NCI-H2107 treated with DMSO at 0.1 percent for 48 hours (cell line): ENCODE measurements around the gene PRKCE.
"Not testable (repeated sequence)": the region's sequence is repeated elsewhere in the genome, so short reads cannot be mapped to it uniquely, and the experiment has no call there.

Experiments
- DNase-seq: peaks from one replicate; lab custom pipeline; 2025; ENCODE audit not compliant: unreplicated experiment; lab: John Stamatoyannopoulos, UW

PRKCE gene

DNA sequence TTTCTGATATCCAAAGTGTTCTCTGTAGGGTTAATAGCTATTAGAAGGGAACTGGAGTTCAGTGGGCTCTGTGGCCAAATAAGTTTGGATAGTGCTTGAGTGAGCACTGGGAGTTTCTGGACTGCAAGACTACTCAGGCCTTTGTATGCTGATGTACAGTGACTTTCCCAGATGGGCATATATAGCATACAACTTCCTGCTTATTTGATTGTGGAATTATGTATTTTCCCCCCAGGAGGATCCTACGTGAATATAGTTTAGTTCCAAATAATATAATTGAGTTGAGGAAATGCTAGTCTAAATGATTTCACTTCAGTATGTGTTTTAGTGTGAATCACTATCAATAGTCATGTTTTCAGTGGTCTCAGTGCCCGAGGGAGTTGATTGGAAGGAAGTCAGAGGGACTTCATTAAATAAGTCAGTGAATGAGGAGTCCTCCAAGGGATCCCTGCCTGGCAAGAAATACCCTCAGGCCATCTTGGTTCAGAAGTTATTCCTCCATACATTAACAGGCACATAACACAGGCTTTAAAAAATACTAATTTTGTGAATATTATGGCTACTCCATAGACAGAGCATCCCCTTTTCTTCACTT is 251.4 kb downstream of the PRKCE start:
- no peak for DNase-seq

DNA sequence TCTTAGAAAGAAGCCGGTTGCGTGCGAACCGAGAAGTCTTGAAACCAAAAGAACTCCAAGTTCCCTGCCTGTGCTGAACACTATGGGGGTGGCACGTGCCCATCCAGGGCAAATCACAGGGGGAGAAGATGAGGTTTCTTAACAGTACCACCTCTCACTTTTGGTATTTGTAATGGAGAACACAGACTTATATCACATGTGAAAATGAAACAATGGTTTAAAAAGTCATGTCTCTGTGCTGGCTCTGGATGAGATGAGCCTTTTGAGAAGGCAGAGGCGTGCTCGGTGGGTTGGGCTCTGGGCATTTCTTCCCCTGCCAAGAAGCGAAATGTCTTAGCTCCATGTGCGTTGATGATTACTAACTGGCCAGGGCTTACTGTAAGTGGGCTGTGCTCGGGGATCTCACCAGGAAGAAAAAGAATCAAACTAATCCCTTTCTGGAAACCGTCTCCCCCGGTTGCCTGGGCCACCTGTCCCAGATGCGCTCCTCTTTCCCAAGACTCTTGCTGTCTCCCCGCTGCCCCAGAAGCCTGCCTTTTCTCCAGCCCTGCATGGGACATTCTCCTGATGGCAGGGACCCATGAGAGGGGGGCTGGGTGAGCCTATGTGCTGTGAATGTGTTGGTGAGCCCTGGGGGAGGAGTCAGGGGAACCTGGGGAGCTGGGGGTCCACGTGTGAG is 252.9 kb downstream of the PRKCE start:
- DNase-seq, result no peak

DNA sequence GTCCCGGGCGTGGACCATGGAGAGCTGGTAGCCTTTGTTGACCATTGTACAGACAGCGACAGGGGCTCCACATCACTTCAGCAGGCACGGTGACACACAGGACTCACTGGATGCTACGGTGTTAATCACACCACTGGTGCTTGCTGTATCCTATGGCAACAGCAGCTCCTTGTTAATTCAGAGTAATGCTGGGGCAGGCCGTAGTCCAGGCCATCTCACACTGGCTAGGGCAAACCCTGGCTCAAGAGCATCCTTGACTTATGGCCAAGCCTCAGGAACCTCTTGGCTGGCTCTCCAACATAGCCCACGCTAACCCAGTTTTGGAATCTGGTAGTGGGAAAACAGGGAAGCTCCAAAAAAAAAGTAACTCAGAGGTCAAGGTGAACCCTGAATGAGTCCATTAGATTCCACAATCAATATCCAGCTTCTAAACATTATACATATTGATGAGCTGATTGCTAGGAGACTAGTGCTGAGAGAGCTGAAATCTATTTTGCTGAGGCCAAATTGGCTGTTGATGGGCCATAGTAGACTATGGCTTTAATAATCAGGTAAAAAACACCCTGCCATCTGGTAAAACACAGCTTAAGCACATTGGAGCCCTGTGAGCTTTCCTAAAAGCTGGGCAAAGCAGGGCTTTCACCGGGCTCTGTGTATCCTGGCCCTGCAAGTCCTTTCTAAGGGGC is 253.6 kb downstream of the PRKCE start:
- no peak for DNase-seq

DNA sequence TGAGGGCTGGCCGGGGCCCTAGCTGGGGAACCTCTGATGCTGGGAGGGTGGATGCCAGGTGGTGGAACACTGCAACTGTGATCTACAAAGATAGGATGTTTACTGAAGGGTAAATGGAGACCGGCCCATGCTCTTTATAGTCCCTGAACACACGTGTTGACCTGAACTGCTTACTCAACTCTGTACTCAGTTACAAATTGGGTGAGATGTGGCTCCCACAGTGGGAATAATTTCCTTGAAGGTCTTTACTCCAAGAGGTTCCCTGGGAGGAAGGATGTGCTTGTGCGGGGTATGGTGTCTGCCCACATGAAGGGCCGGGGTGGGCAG is 254.1 kb downstream of the PRKCE start:
- peak; percentile 27 for DNase-seq

DNA sequence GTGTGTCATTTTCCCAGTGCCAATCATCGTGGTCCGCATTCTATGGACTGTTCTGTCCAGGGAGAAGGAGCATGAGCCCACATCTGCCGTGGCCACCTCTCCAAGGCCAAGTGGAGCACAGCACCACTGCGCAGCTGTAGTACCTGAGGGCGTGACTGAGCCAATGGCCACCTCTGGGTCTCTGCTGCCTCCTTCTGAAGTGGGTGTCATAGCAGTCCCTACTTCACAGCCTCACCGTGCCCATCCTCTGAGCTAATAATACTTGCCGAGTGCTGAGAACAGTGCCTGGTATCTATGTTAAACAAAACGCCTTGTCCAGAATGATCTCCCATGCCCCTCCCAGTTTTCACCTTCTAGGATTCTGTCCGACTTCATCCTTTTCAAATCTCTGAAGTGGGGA is 256.1 kb downstream of the PRKCE start:
- no peak for DNase-seq

DNA sequence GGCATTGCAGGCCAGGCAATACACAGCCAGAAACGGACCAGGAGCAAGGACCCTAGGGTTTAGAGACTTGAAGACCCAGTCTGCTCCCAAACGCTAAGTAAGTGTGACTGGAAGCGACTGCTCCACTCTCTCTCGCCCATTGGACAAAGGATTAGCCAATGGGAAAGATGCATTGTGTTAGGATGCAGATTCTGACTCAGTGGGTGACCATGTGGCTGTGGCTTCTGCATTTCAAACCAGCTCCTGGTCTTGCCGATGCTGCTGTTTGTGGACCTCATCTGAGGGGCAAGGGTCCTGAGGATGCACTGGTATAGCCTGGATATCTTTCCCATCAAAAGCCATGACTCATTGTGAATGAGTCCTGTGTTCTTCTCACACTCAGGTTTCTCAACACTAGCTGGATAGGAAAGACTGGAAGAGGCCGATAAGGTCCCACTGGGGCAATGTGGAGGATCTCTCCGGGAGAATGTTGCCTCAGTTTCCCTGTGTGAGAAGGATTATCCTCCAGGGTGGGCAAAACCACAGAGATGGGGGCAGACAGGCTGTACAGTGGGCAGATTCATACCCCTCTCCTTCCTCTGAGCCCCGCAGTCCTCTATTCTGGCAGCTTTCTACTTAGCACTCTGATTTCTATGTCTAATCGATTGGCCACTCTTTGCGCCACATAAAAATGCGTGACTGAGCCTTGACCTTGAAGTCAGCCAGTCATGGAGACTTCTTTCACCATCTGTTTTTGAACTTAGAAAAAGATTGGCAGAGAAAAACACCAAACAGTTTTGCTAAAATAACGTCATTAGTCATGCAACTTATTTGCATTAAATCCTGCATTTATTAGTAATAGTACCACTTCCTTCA is 257.1 kb downstream of the PRKCE start:
- no peak for DNase-seq

DNA sequence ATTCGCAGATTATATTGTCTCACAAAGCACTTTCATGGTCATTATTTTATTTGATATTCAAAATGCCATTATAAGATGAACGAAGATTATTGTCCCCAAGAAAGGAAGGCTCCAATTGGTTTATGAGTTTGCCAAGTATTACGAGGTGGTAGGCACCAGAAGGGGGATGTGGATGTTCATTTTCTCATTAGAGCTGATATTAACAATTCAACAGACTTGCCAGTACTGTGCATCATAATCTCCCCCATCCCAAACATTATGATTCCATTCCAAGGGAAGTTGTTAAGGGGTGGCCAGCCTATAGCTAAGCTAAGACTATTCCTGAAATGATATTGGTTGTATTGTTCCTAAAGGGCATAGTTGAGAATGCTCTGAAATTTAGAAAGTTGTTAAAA is 257.7 kb downstream of the PRKCE start:
- DNase-seq, result no peak

DNA sequence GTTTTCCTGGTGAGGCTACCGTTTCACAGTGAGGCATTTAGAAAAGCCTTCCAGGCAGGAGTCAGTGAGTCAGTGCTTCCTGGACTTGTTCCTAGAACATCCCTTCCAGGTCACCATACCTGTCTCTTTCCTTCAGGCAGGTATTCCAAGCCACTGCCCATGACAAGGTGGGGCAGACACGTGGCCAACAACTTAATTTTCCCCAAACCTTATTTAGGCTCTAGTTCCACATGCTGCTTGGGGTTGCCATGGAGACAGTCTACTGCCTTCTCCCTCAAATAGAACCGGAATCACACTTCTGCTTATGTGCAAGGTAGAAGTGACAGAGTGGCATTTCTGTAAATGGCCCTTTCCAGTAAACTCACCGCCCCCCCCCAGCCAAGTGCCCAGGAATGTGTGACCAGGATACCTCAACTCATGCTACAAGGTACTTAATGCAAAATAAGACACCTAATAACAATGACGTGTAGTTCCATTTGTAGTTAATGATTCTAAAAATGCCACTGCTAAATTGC is 258.3 kb downstream of the PRKCE start:
- no peak for DNase-seq

DNA sequence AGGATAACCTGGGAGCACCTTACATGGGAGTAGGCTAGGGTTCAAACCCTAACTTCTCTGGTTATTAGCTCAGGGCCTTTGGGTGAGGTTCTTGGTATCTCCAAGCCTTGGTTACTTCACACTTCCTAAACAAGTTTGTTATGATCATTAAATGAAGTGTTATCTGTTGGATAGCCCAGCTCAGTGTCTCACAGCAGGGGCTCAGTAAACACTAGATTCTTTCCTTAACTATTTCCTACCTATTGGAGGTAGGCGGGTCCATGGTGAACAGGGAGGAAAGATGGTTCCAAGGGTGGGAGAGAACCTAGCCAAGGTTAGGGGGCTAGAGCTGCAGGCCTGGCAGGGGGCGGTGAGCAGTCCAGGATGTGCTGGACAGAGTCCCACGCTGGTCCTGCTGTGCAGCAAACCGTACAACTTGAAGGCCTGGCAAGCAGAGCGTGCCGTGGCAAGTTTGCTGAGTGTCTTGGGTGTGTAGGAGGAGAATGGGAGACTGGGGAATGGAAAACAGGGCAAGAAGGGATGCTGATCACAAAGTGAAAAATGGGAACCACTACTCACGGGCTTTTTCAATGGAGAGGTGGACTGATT is 259.1 kb downstream of the PRKCE start:
- DNase-seq, result no peak

DNA sequence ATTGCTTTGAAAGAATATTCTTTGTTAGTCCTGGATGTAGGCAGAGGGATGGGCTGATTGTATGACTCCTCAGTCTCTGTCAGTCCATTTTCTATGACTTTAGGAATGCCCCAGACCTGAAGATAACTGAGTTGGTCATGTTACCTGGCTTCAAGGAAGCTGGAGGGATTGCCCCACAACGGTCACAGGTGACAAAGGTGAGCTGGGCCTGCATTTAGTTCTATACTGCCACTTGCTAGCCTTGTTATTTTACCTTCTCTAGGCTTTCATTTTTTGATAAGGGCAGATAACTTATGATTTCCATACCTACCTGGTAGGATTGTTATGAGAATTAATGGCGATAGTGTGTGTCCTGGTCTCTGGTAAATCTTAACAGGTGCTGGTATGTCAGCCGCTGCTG is 260.1 kb downstream of the PRKCE start:
- DNase-seq, result no peak

DNA sequence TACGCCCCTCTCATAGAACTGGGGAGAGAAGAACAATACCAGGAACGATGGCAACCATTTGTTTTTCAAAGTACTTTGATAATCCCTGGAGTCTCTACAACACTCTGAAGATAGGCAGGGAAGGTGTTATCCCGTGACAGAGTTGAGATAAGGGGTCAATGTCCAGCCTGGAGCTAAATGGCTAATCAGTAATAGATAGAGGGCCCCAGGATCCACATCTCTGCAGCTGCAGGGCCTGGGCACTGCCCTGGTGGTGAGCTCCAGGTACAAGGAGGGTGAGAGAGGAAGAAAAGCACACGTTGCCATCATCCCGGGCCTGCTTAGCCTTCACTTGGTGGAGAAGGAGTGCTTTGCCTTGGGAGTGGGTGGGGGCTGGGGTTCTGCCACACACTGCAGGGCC is 260.6 kb downstream of the PRKCE start:
- no peak for DNase-seq

DNA sequence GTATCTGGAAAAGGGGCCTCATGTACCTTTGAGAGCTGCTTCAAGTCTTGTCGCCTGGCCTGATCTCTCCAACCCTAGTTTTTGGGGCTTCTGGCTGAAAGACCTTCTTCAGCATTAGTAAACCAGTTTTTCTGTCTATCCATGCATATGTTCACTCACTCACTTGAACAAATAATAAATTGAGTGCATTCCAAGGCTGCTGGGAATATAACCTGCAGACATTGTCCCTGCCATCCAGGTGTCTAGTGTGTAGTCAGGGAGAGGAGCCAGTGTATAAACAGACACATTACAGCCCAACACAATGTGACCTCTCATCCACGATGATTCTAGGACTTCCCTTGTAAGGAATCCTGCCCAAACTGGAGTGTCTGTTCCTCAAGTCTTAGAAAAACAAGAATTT is 262.1 kb downstream of the PRKCE start:
- no peak for DNase-seq

DNA sequence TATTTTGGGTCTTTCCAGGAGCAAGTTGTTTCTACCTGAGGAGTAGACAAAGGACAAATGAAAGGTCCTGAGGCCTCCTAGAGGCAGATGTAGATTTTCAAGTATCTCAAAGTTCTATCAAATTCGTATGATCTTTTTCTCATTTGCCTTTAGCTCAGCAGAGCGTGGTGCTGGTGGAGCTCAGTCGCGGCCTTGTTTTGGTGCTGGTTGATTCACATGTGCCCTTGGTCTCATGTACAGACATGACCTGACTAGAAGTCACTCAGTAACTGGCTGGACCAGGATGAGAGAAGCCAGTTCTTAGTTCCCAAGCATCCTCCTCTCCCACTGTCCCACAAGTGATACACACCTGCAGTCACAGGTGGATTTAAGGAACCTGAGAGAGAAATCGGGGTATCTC is 264.0 kb downstream of the PRKCE start:
- DNase-seq, result no peak

DNA sequence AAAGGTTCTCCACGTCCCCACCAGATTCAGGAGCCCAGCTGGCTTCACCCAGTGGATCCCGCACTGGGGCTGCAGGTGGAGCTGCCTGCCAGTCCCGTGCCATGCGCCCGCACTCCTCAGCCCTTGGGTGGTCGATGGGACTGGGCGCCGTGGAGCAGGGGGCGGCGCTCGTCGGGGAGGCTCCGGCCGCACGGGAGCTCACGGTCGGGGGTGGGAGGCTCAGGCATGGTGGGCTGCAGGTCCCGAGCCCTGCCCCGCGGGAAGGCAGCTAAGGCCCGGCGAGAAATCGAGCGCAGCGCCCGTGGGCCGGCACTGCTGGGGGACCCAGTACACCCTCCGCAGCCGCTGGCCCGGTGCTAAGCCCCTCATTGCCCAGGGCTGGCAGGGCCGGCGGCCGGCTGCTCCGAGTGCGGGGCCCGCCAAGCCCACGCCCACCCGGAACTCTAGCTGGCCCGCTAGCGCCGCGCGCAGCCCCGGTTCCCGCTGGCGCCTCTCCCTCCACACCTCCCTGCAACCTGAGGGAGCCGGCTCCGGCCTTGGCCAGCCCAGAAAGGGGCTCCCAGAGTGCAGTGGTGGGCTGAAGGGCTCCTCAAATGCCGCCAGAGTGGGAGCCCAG is 266.2 kb downstream of the PRKCE start:
- not testable (repeated sequence) for DNase-seq

DNA sequence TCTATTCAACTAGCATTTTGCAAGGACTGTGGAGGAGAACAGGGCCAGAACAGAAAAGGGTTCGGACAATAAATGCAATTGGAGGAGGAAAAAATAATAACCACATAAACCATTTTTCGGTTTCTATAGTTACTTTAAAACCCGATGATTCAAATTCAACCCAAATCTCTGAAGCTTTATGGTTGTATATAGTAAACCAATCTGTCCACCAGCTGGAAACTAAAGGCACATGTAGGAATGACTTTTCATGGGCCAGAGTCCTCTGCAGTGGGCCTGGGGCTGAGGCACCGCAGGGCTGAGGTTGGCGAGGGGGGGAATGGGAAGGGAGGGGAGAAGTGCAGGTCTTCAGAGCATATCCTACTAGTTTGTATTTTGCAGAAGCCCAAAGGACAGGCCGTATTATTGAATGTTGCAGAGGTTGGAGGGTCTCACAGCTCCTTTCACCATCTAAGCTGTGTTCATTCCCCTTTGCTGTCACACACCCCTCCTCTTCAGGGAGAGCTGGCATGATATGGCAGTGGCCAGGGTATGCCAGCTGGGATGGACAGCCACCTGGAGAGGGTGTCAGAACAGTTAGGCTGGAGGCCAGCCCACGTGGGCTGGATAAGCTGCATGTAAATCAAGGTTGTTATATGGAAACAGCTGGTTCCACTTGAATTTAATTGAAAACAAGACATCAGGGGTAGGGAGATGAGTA is 267.1 kb downstream of the PRKCE start:
- DNase-seq, result no peak

DNA sequence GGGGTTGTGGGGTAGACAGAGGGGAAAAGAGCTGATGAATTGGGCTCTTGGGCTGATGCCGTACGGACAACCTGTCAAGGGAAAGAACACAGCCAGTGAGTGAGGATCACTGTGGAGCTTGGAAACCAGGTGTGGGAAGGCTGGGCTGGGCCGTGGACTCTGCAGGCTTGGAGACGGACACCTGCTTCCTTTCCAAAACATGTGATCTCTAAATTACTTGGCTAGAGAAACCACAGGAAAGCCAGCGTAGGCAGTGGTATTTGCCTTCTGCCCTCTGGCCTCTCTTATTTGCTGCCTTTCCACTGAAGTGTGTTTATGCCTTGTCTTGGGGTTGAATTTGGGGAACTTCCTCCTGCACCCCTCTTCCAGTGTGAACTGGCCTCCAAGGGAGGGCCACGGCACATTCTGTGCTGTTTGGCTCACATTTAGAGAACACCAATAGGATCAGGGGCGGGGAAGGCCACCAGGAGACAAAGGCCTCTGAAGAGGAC is 267.7 kb downstream of the PRKCE start:
- peak; percentile 80 for DNase-seq

DNA sequence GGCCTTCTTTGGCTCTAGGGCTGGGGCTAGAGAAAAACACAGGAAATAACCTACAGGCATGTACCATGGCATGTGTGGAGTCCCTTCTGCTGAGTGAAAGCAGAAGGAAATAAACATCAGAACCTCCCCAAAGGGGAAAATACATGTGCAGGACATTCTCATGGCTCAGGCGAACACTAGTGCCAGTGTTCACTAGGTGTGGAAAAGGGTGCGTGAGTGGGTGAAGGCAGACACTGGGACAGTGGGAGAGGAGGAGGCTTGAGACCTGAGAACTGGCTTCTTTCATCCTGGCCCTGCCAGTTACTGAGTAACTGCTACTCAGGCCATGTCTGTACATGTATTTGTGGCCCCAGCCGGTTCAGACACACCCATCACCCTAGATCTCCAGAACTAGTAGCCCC is 268.2 kb downstream of the PRKCE start:
- no peak for DNase-seq

DNA sequence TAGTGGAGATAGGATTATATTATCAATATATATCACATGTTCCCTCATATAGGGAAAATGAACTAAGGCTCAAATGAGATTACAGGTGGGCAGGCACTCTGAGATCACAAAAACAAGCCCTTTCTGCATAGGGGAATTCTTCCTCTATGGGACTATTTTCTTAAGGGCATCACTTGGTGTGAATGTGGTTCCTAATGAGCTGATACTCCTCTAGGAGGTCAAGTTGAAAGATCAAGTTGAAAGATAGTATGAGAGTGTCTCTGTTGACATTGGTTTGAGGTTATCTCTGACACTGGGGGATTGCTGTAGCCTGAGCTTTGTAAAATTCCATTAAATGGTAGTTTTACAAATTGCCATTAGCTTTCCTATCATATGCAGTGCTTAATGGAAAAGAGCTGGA is 270.4 kb downstream of the PRKCE start:
- no peak for DNase-seq

DNA sequence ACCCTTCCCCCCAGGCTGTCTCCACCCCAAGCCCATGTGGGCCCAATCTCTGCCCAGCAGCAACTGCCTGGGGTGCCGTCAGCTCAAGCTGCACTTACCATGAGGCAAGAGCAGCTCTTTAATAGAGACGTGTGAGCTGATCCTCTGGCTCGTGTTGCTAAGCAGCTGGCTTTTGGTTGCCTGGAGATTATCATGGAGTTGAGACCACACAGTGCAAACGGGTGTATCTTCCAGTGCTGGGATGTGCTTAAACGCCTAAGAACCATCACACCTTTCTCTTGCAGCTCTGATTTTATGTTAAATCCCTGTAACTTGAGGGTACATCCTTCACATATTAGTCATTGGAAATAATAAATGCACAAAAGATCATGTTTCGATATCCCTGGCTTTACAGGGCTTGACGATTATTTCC is 271.1 kb downstream of the PRKCE start:
- DNase-seq, result peak; percentile 79

DNA sequence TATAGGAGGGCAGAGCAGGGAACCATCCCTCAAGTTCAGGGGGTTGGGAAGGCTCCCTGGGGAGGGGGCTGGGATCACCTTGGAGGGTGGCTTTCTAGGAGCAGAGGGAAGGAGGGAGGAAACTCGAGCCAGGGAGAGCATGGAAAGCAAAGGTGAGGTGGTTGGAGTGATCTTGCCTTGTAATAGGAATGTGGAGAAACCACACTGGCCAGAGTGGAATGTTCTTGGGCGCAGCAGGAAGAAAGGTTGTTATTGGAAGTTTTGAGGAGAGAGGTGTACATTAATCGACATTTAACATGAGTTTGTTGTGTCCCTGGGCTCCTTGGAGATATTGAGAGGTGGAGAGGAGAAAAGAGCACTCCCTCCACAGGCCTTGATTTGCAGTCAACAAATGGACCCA is 272.2 kb downstream of the PRKCE start:
- DNase-seq, result no peak
